ENCODE measurements around the gene RAB3C.

RAB3C gene

GRCh38 chr5:58891971-58892343, 309.1 kb downstream of the RAB3C start:
- H3K9me3 ChIP-seq (ENCODE audit: low read depth, low read length) = no peaks in the 10 kb centered on the region
- no peaks in the 10 kb centered on the region for H3K36me3 ChIP-seq (ENCODE audit: insufficient read depth, low read length)
- no peak overlapping the region for H3K4me3 ChIP-seq
- H3K27ac ChIP-seq = no peak overlapping the region
- no peak overlapping the region for H3K9ac ChIP-seq (ENCODE audit: insufficient read length)
- TF ChIP-seq FOXP2 (optimal IDR thresholded peaks at IDR 0.05; ENCODE audit: control extremely low read depth, extremely low read length, insufficient read depth) = no peak
- TF ChIP-seq POLR2AphosphoS5 (IDR thresholded peaks at IDR 0.05; ENCODE audit: borderline replicate concordance, low read depth, low read length) = no peak
- TF ChIP-seq EZH2 (IDR thresholded peaks at IDR 0.05) = no peak
- DNase-seq (ENCODE audit: low read depth, low spot score) = no peak

DNA sequence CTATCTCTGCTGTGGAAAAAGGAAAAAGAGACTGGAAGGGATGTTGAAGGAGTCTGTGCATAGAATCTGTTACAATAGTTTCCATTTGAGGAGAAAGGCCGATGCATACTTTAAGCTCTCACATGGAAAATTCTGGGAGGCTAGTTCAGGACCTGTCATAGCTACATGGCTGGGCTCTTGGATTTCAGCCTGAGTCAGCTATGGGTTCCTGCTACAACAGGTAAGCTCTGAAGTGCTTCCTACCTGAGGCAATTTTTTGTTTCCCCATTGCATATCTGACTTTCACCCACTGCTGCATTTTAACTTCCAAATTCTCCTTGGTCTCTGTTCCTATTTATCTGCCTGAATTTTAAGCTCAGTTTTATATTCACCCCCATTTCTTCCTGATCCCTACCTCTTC, 310.7 kb downstream of the RAB3C start:
- no peak for DNase-seq (ENCODE audit: low read depth, low spot score)
- H3K9ac ChIP-seq (ENCODE audit: insufficient read length) = no peak overlapping the region
- no peak for TF ChIP-seq POLR2AphosphoS5 (IDR thresholded peaks at IDR 0.05; ENCODE audit: borderline replicate concordance, low read depth, low read length)
- no peaks in the 10 kb centered on the region for H3K9me3 ChIP-seq (ENCODE audit: low read depth, low read length)
- no peaks in the 10 kb centered on the region for H3K36me3 ChIP-seq (ENCODE audit: insufficient read depth, low read length)
- no peak overlapping the region for H3K27ac ChIP-seq
- no peak overlapping the region for H3K4me3 ChIP-seq

DNA sequence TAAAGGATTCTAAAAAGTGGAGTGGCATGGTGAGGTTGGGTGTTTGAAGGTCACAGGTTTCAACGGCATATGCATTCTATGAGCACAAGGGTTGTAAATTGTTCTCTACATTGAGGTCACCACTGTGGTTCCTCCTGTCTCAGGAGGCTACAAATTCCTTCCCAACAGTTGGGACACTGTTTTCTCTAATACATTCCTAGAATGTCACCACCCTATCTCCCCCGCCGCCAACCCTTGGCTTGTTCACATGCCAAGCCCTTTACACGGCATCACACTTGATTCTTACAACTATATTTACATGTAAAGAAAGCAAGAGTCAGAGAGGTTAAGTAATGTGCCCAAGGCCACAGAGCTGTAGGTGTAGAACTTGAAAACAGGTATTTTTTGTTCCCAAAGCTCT, 315.1 kb downstream of the RAB3C start:
- H3K9ac ChIP-seq (ENCODE audit: insufficient read length) = no peak overlapping the region
- DNase-seq (ENCODE audit: low read depth, low spot score) = no peak
- no peaks in the 10 kb centered on the region for H3K9me3 ChIP-seq (ENCODE audit: low read depth, low read length)

DNA sequence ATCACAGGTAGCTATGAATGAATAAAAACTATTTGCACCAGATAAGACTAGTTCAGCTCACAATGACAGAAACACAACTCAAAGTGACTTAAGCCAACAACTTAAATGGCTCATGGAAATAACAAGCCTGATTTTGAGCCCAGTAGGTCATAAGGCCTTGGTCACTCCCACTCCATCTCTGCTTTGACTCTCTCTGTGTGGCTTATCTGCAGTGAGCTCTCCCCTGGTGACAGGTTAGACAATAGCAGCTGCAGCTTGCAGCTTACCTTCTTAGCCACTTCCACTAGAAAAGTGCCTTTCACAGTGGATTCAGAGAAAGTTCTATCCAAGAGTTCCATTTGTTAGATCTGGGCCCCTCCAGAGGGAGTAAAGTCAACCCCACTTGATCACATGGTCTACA, 315.7 kb downstream of the RAB3C start:
- no peak for TF ChIP-seq FOXP2 (optimal IDR thresholded peaks at IDR 0.05; ENCODE audit: control extremely low read depth, extremely low read length, insufficient read depth)
- no peak for TF ChIP-seq EZH2 (IDR thresholded peaks at IDR 0.05)
- no peak for TF ChIP-seq POLR2AphosphoS5 (IDR thresholded peaks at IDR 0.05; ENCODE audit: borderline replicate concordance, low read depth, low read length)
- Histone ChIP-seq H3K36me3 (ENCODE audit: insufficient read depth, low read length) (no peaks in the 10 kb centered on the region), H3K9me3 (ENCODE audit: low read depth, low read length) (no peaks in the 10 kb centered on the region), H3K27ac (no peak overlapping the region), H3K9ac (ENCODE audit: insufficient read length) (no peak overlapping the region), H3K4me3 (no peak overlapping the region)
- no peak for DNase-seq (ENCODE audit: low read depth, low spot score)

More for the DNA sequence above, 315.1 kb downstream of the RAB3C start:
- H3K27ac ChIP-seq = no peak overlapping the region
- H3K36me3 ChIP-seq (ENCODE audit: insufficient read depth, low read length) = no peaks in the 10 kb centered on the region
- TF ChIP-seq FOXP2 (optimal IDR thresholded peaks at IDR 0.05; ENCODE audit: control extremely low read depth, extremely low read length, insufficient read depth) (no peak), EZH2 (IDR thresholded peaks at IDR 0.05) (no peak), POLR2AphosphoS5 (IDR thresholded peaks at IDR 0.05; ENCODE audit: borderline replicate concordance, low read depth, low read length) (no peak)
- H3K4me3 ChIP-seq = no peak overlapping the region

DNA sequence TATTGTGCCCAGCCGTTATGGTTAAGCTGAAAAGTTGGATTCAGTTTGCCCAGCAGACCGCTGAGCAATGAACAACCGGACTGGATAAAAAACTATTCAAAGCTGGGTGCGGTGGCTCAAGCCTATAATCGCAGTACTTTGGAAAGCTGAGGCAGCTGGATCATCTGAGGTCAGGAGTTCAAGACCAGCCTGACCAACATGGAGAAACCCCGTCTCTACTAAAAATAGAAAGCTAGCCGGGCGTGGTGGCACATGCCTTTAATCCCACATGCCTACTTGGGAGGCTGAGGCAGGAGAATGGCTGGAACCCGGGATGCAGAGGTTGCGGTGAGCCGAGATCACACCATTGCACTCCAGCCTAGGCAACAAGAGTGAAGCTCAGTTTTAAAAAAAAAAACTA, 318.4 kb downstream of the RAB3C start:
- no peak for TF ChIP-seq FOXP2 (optimal IDR thresholded peaks at IDR 0.05; ENCODE audit: control extremely low read depth, extremely low read length, insufficient read depth)
- TF ChIP-seq POLR2AphosphoS5 (IDR thresholded peaks at IDR 0.05; ENCODE audit: borderline replicate concordance, low read depth, low read length) = no peak
- TF ChIP-seq EZH2 (IDR thresholded peaks at IDR 0.05) = no peak
- no peak overlapping the region for H3K27ac ChIP-seq
- no peaks in the 10 kb centered on the region for H3K9me3 ChIP-seq (ENCODE audit: low read depth, low read length)
- DNase-seq (ENCODE audit: low read depth, low spot score) = no peak
- no peak overlapping the region for H3K9ac ChIP-seq (ENCODE audit: insufficient read length)
- no peak overlapping the region for H3K4me3 ChIP-seq
- H3K36me3 ChIP-seq (ENCODE audit: insufficient read depth, low read length) = no peaks in the 10 kb centered on the region

DNA sequence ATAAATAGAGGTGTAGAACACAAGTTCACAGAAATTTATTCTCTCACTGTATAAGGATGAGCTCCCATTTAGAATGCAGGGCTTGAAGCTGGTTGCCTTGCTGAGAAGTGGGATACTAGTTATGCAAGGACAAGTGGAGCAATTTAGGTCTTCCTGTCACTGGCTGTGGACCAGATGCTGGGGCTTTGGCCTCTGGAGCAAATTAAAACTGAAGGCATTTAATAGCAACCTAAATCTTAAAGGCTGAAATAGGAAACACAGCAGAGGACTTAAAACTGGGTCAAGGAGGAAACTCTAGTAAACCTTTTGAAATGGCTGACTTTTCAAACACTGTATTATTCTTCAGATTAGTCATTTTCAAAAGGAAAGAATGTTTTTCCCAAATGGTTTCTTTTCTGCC, 319.4 kb downstream of the RAB3C start:
- TF ChIP-seq FOXP2 (optimal IDR thresholded peaks at IDR 0.05; ENCODE audit: control extremely low read depth, extremely low read length, insufficient read depth) = no peak
- no peak for TF ChIP-seq EZH2 (IDR thresholded peaks at IDR 0.05)
- no peak for TF ChIP-seq POLR2AphosphoS5 (IDR thresholded peaks at IDR 0.05; ENCODE audit: borderline replicate concordance, low read depth, low read length)
- Histone ChIP-seq H3K4me3 (no peak overlapping the region), H3K9ac (ENCODE audit: insufficient read length) (no peak overlapping the region), H3K9me3 (ENCODE audit: low read depth, low read length) (no peaks in the 10 kb centered on the region), H3K36me3 (ENCODE audit: insufficient read depth, low read length) (no peaks in the 10 kb centered on the region), H3K27ac (no peak overlapping the region)
- DNase-seq (ENCODE audit: low read depth, low spot score) = no peak

GRCh38 chr5:58902765-58903164, 319.9 kb downstream of the RAB3C start:
- no peak for TF ChIP-seq EZH2 (IDR thresholded peaks at IDR 0.05)
- no peak for TF ChIP-seq POLR2AphosphoS5 (IDR thresholded peaks at IDR 0.05; ENCODE audit: borderline replicate concordance, low read depth, low read length)
- TF ChIP-seq FOXP2 (optimal IDR thresholded peaks at IDR 0.05; ENCODE audit: control extremely low read depth, extremely low read length, insufficient read depth) = no peak
- DNase-seq (ENCODE audit: low read depth, low spot score) = no peak
- Histone ChIP-seq H3K9me3 (ENCODE audit: low read depth, low read length) (no peaks in the 10 kb centered on the region), H3K4me3 (no peak overlapping the region), H3K27ac (no peak overlapping the region), H3K9ac (ENCODE audit: insufficient read length) (no peak overlapping the region), H3K36me3 (ENCODE audit: insufficient read depth, low read length) (no peaks in the 10 kb centered on the region)

GRCh38 chr5:58904737-58905136, 321.9 kb downstream of the RAB3C start:
- no peak overlapping the region for H3K4me3 ChIP-seq
- DNase-seq (ENCODE audit: low read depth, low spot score) = no peak
- no peaks in the 10 kb centered on the region for H3K36me3 ChIP-seq (ENCODE audit: insufficient read depth, low read length)
- no peaks in the 10 kb centered on the region for H3K9me3 ChIP-seq (ENCODE audit: low read depth, low read length)
- no peak overlapping the region for H3K9ac ChIP-seq (ENCODE audit: insufficient read length)
- no peak overlapping the region for H3K27ac ChIP-seq
- TF ChIP-seq POLR2AphosphoS5 (IDR thresholded peaks at IDR 0.05; ENCODE audit: borderline replicate concordance, low read depth, low read length) = no peak
- TF ChIP-seq FOXP2 (optimal IDR thresholded peaks at IDR 0.05; ENCODE audit: control extremely low read depth, extremely low read length, insufficient read depth) = no peak
- no peak for TF ChIP-seq EZH2 (IDR thresholded peaks at IDR 0.05)

GRCh38 chr5:58905944-58906343, 323.1 kb downstream of the RAB3C start:
- no peak for DNase-seq (ENCODE audit: low read depth, low spot score)
- Histone ChIP-seq H3K27ac (no peak overlapping the region), H3K9me3 (ENCODE audit: low read depth, low read length) (no peaks in the 10 kb centered on the region), H3K4me3 (no peak overlapping the region), H3K36me3 (ENCODE audit: insufficient read depth, low read length) (no peaks in the 10 kb centered on the region), H3K9ac (ENCODE audit: insufficient read length) (no peak overlapping the region)
- TF ChIP-seq EZH2 (IDR thresholded peaks at IDR 0.05) (no peak), POLR2AphosphoS5 (IDR thresholded peaks at IDR 0.05; ENCODE audit: borderline replicate concordance, low read depth, low read length) (no peak), FOXP2 (optimal IDR thresholded peaks at IDR 0.05; ENCODE audit: control extremely low read depth, extremely low read length, insufficient read depth) (no peak)

All from SK-N-MC (cell line).